ENCODE measurements around the gene PPDPF. TPM values are rescaled to one million over a fixed set of nuclear protein-coding genes. Genes with fewer than 3 reads are reported as not detected.

The PPDPF gene
- total and polyA plus RNA-seq, 2 of the 8 experiments (the other 6 are each of a cell fraction or from before 2014, with no cell fraction given) = 30.5 to 138 TPM

- TF ChIP-seq ATF2 (IDR thresholded peaks at IDR 0.05; ENCODE audit: low read length) (no peak), MAX (IDR thresholded peaks at IDR 0.05) (no peak), POLR2AphosphoS5 (IDR thresholded peaks at IDR 0.05; ENCODE audit: low read depth, low read length) (no peak), EZH2 (IDR thresholded peaks at IDR 0.05; ENCODE audit: low read depth, low read length, severe bottlenecking) (no peak), TAF7 (optimal IDR thresholded peaks at IDR 0.05; ENCODE audit: borderline replicate concordance, low read depth, low read length) (no peak), SP4 (IDR thresholded peaks at IDR 0.05; ENCODE audit: low read length) (no peak)
Measured at GRCh38 chr20:63564036-63564810, 43.7 kb downstream of the PPDPF start (continued).

All from H1 (cell line).